Epidermal melanocyte (primary cell): Measurements from ENCODE around the gene PPP1R9B.
A peak's percentile ranks its signal among the peaks of the same experiment; 100 is the strongest.

Experiments used
- DNase-seq: peaks from one replicate; pipeline ENCODE4 v3.0.0; 2011; ENCODE audit warnings: low spot score; ENCODE audit not compliant: insufficient read length

PPP1R9B gene

GRCh38 chr17:50093807-50094206 is 56.7 kb downstream of the PPP1R9B start:
- DNase-seq: no peak

GRCh38 chr17:50093246-50093645 is 57.2 kb downstream of the PPP1R9B start:
- no peak for DNase-seq

GRCh38 chr17:50091918-50092285 is 58.6 kb downstream of the PPP1R9B start:
- DNase-seq: no peak

GRCh38 chr17:50090971-50091917 is 59.2 kb downstream of the PPP1R9B start:
- no peak for DNase-seq

DNA sequence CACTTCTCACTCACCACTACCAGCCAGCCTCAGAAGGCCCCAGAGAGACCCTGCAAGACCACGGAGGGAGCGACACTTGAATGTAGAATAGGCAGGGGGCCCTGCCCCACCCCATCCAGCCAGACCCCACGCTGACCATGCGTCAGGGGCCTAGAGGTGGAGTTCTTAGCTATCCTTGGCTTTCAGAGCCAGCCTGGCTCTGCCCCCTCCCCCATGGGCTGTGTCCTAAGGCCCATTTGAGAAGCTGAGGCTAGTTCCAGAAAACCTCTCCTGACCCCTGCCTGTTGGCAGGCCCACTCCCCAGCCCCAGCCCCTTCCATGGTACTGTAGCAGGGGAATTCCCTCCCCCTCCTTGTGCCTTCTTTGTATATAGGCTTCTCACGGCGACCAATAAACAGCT is 60.4 kb downstream of the PPP1R9B start:
- no peak for DNase-seq

- DNase-seq: no peak
Observed at GRCh38 chr17:50088952-50089825, 61.3 kb downstream of the PPP1R9B start.

- DNase-seq: no peak
Observed at GRCh38 chr17:50087912-50088405, 62.5 kb downstream of the PPP1R9B start.

- peak; percentile 91 for DNase-seq
Observed at GRCh38 chr17:50087246-50087911, 63.1 kb downstream of the PPP1R9B start.
